ENCODE measurements around the gene ARSI. TPM values are rescaled to one million over a fixed set of nuclear protein-coding genes. Genes with fewer than 3 reads are reported as not detected.

Gene ARSI
- total and polyA plus RNA-seq, 2 of the 4 experiments (the other 2 are of a cell fraction) = 14.8 to 15.2 TPM

DNA sequence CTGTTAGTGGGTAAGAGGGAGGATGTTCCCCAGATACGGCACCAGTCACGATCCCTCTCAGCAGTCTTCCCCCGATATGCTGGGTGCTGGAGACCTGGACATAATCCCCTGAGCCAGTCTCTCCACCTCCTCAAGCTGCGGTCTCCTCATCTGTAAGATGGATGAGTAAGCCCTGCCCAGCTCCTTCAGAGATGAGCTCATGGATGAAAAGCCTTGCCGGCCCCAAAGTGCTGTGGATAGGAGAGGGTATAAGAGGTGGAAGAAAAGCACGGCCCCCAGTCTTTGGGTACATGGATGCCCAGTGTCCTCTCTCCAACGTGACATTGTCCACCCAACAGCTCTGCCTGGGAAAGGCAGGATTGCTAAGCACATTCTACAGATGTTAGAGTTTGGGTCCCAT, 17.6 kb downstream of the ARSI start:
- intact Hi-C loops (cut with micrococcal nuclease) = no loop called here

More for the DNA sequence above, 17.6 kb downstream of the ARSI start:
- Histone ChIP-seq H3K4me3 (ENCODE audit: insufficient read depth, low read depth, low read length) (no peak overlapping the region), H2BK15ac (ENCODE audit: low read depth, low read length) (no peak overlapping the region), H3K27ac (ENCODE audit: insufficient read depth, low read length) (no peak overlapping the region), H2AK5ac (ENCODE audit: low read depth, low read length) (no peak overlapping the region), H3K9me1 (ENCODE audit: insufficient read depth, low read length) (peaks cover 7% of the 10 kb centered on the region; the same call in 1 of the 2 replicates), H3K4me1 (ENCODE audit: control insufficient read depth, insufficient read depth, low read length) (no peaks in the 10 kb centered on the region), H2AFZ (replicated peaks; ENCODE audit: low read length, poor library complexity) (no peak overlapping the region), H2BK120ac (ENCODE audit: low read depth, low read length) (no peak overlapping the region), H3K4me2 (ENCODE audit: low read depth, low read length) (no peak overlapping the region), H3K9me3 (ENCODE audit: control insufficient read depth, insufficient read depth, low read length) (no peaks in the 10 kb centered on the region), H4K20me1 (ENCODE audit: insufficient read depth, low read length) (no peaks in the 10 kb centered on the region), H4K5ac (ENCODE audit: low read depth, low read length) (no peak overlapping the region), H3K14ac (replicated peaks; ENCODE audit: low read depth, low read length) (no peak overlapping the region), H3K27me3 (ENCODE audit: control insufficient read depth, insufficient read depth, low read length) (no peaks in the 10 kb centered on the region), H3K36me3 (ENCODE audit: control insufficient read depth, insufficient read depth, low read length) (no peaks in the 10 kb centered on the region), H2AK9ac (replicated peaks; ENCODE audit: low read depth, low read length, poor library complexity) (peak overlapping the region; percentile 9), H4K91ac (ENCODE audit: insufficient read depth, low read depth, low read length) (no peak overlapping the region), H4K8ac (ENCODE audit: low read depth in 2 of 2, low read length in 2 of 2) (no peak overlapping the region), H3K18ac (ENCODE audit: low read depth, low read length) (no peak overlapping the region), H2BK20ac (ENCODE audit: low read depth, low read length) (no peak overlapping the region), H3K9ac (ENCODE audit: low read depth, low read length) (no peak overlapping the region), H3K56ac (ENCODE audit: extremely low read depth, insufficient read depth, low read length) (no peak overlapping the region), H3K4ac (ENCODE audit: low read depth, low read length) (no peak overlapping the region), H3K79me1 (ENCODE audit: low read depth in 1 of 2, low read length in 2 of 2) (no peaks in the 10 kb centered on the region), H2BK5ac (ENCODE audit: low read depth, low read length, poor library complexity, severe bottlenecking) (no peak overlapping the region), H3K23ac (ENCODE audit: low read depth, low read length) (no peak overlapping the region)
- no CpG with 5 or more reads among the region's 7 CpGs for WGBS, 2 experiments (ENCODE audit: extremely low coverage in 2 of 2, insufficient read length in 1 of 2)
- ChIA-PET POLR2A (ENCODE audit: unreplicated experiment) (no interaction called here), CTCF (interaction anchor here (0.9 kb wide), 1 partner anchor 13 kb away, joined by 3 read pairs; no protein-coding TSS in a partner anchor)
- dilution Hi-C loops (cut with HindIII; ENCODE audit: low sequenced_read_pairs, unreplicated experiment) = no loop called here
- ATAC-seq (ENCODE audit: low read depth) (no peak), DNase-seq (no peak)
- no TSS peak for BruUV-seq (replicated peaks)
- in situ Hi-C loops (cut with MboI; ENCODE audit: low sequenced_read_pairs) = no loop called here
- TF ChIP-seq FOS (IDR thresholded peaks at IDR 0.05; ENCODE audit: low read depth, low read length) (no peak), RAD21 (IDR thresholded peaks at IDR 0.05; ENCODE audit: low read length) (no peak), MAZ (IDR thresholded peaks at IDR 0.05; ENCODE audit: borderline replicate concordance, low read depth, low read length) (no peak), BHLHE40 (IDR thresholded peaks at IDR 0.05; ENCODE audit: low read depth, low read length) (no peak), CEBPB (IDR thresholded peaks at IDR 0.05; ENCODE audit: low read depth, low read length) (no peak), NFE2L2 (IDR thresholded peaks at IDR 0.05; ENCODE audit: low read depth, low read length) (no peak), POLR2A (IDR thresholded peaks at IDR 0.05; ENCODE audit: low read depth, low read length) (no peak), SMC3 (IDR thresholded peaks at IDR 0.05; ENCODE audit: low read depth, low read length) (no peak), RCOR1 (IDR thresholded peaks at IDR 0.05; ENCODE audit: insufficient replicate concordance, low read length) (no peak), RFX5 (IDR thresholded peaks at IDR 0.05; ENCODE audit: low read depth, low read length) (no peak), MAFK (IDR thresholded peaks at IDR 0.05; ENCODE audit: low read depth, low read length) (no peak), CHD1 (IDR thresholded peaks at IDR 0.05; ENCODE audit: low read depth, low read length) (no peak), MXI1 (IDR thresholded peaks at IDR 0.05; ENCODE audit: borderline replicate concordance, low read depth, low read length) (no peak)
- TF ChIP-seq, protein P1, sequence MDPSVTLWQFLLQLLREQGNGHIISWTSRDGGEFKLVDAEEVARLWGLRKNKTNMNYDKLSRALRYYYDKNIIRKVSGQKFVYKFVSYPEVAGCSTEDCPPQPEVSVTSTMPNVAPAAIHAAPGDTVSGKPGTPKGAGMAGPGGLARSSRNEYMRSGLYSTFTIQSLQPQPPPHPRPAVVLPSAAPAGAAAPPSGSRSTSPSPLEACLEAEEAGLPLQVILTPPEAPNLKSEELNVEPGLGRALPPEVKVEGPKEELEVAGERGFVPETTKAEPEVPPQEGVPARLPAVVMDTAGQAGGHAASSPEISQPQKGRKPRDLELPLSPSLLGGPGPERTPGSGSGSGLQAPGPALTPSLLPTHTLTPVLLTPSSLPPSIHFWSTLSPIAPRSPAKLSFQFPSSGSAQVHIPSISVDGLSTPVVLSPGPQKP (IDR thresholded peaks at IDR 0.05; ENCODE audit: borderline replicate concordance, low read depth, low read length) = no peak
- TF ChIP-seq, protein P2, sequence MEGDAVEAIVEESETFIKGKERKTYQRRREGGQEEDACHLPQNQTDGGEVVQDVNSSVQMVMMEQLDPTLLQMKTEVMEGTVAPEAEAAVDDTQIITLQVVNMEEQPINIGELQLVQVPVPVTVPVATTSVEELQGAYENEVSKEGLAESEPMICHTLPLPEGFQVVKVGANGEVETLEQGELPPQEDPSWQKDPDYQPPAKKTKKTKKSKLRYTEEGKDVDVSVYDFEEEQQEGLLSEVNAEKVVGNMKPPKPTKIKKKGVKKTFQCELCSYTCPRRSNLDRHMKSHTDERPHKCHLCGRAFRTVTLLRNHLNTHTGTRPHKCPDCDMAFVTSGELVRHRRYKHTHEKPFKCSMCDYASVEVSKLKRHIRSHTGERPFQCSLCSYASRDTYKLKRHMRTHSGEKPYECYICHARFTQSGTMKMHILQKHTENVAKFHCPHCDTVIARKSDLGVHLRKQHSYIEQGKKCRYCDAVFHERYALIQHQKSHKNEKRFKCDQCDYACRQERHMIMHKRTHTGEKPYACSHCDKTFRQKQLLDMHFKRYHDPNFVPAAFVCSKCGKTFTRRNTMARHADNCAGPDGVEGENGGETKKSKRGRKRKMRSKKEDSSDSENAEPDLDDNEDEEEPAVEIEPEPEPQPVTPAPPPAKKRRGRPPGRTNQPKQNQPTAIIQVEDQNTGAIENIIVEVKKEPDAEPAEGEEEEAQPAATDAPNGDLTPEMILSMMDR (conservative IDR thresholded peaks at IDR 0.05; ENCODE audit: low read depth, low read length) = no peak
- TF ChIP-seq, protein P3, sequence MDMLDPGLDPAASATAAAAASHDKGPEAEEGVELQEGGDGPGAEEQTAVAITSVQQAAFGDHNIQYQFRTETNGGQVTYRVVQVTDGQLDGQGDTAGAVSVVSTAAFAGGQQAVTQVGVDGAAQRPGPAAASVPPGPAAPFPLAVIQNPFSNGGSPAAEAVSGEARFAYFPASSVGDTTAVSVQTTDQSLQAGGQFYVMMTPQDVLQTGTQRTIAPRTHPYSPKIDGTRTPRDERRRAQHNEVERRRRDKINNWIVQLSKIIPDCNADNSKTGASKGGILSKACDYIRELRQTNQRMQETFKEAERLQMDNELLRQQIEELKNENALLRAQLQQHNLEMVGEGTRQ (IDR thresholded peaks at IDR 0.05; ENCODE audit: low read depth, low read length) = no peak
